ENCODE results near the gene EIF5AL1.

DNA sequence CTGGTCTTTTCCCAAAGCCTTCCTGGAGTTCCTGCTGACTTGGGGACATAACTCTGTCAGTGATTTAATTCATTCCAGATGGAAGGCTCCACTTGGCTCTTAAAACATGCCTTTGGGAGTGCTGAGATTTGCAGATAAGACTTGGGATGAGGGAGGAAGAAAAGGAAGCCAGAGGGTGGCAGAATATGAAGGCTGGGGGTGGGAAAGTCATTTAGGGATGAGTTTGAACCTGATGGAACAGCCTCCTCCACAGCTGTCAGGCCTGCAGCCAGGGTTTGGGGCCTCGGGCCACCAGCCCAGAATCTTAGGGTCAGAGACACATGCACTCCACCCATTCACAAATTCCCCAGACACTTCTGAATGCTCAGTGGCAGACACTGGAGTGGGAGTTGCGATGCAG is 28.4 kb upstream of the EIF5AL1 start:
- TF ChIP-seq JUNB (CRISPR knock-in tag; conservative IDR thresholded peaks at IDR 0.05) (no peak), PCBP1 (IDR thresholded peaks at IDR 0.05; ENCODE audit: low read depth, low read length, poor library complexity, severe bottlenecking) (no peak), NFYB (IDR thresholded peaks at IDR 0.05; ENCODE audit: extremely low read depth, insufficient read length) (no peak), KLF6 (CRISPR knock-in tag; IDR thresholded peaks at IDR 0.05; ENCODE audit: borderline replicate concordance) (no peak), SP2 (IDR thresholded peaks at IDR 0.05; ENCODE audit: extremely low read depth, low read depth, low read length, poor library complexity, severe bottlenecking) (no peak), POLR2A (conservative IDR thresholded peaks at IDR 0.05) (no peak), JUN (IDR thresholded peaks at IDR 0.05; ENCODE audit: borderline replicate concordance, low read depth, low read length) (no peak), JUN (CRISPR knock-in tag; IDR thresholded peaks at IDR 0.05; ENCODE audit: borderline replicate concordance) (no peak), RFX5 (IDR thresholded peaks at IDR 0.05; ENCODE audit: low read depth, low read length) (no peak), SRSF1 (IDR thresholded peaks at IDR 0.05; ENCODE audit: low read depth, low read length) (no peak)
- TF ChIP-seq, protein P1, sequence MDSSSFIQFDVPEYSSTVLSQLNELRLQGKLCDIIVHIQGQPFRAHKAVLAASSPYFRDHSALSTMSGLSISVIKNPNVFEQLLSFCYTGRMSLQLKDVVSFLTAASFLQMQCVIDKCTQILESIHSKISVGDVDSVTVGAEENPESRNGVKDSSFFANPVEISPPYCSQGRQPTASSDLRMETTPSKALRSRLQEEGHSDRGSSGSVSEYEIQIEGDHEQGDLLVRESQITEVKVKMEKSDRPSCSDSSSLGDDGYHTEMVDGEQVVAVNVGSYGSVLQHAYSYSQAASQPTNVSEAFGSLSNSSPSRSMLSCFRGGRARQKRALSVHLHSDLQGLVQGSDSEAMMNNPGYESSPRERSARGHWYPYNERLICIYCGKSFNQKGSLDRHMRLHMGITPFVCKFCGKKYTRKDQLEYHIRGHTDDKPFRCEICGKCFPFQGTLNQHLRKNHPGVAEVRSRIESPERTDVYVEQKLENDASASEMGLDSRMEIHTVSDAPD (CRISPR knock-in tag; IDR thresholded peaks at IDR 0.05): no peak
- TF ChIP-seq, protein P2, sequence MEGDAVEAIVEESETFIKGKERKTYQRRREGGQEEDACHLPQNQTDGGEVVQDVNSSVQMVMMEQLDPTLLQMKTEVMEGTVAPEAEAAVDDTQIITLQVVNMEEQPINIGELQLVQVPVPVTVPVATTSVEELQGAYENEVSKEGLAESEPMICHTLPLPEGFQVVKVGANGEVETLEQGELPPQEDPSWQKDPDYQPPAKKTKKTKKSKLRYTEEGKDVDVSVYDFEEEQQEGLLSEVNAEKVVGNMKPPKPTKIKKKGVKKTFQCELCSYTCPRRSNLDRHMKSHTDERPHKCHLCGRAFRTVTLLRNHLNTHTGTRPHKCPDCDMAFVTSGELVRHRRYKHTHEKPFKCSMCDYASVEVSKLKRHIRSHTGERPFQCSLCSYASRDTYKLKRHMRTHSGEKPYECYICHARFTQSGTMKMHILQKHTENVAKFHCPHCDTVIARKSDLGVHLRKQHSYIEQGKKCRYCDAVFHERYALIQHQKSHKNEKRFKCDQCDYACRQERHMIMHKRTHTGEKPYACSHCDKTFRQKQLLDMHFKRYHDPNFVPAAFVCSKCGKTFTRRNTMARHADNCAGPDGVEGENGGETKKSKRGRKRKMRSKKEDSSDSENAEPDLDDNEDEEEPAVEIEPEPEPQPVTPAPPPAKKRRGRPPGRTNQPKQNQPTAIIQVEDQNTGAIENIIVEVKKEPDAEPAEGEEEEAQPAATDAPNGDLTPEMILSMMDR (IDR thresholded peaks at IDR 0.05 in 2 of 3, conservative IDR thresholded peaks at IDR 0.05 in 1 of 3; ENCODE audit: insufficient read depth in 2 of 3, low read depth in 1 of 3, low read length in 3 of 3): no peak
- TF ChIP-seq, protein P3, sequence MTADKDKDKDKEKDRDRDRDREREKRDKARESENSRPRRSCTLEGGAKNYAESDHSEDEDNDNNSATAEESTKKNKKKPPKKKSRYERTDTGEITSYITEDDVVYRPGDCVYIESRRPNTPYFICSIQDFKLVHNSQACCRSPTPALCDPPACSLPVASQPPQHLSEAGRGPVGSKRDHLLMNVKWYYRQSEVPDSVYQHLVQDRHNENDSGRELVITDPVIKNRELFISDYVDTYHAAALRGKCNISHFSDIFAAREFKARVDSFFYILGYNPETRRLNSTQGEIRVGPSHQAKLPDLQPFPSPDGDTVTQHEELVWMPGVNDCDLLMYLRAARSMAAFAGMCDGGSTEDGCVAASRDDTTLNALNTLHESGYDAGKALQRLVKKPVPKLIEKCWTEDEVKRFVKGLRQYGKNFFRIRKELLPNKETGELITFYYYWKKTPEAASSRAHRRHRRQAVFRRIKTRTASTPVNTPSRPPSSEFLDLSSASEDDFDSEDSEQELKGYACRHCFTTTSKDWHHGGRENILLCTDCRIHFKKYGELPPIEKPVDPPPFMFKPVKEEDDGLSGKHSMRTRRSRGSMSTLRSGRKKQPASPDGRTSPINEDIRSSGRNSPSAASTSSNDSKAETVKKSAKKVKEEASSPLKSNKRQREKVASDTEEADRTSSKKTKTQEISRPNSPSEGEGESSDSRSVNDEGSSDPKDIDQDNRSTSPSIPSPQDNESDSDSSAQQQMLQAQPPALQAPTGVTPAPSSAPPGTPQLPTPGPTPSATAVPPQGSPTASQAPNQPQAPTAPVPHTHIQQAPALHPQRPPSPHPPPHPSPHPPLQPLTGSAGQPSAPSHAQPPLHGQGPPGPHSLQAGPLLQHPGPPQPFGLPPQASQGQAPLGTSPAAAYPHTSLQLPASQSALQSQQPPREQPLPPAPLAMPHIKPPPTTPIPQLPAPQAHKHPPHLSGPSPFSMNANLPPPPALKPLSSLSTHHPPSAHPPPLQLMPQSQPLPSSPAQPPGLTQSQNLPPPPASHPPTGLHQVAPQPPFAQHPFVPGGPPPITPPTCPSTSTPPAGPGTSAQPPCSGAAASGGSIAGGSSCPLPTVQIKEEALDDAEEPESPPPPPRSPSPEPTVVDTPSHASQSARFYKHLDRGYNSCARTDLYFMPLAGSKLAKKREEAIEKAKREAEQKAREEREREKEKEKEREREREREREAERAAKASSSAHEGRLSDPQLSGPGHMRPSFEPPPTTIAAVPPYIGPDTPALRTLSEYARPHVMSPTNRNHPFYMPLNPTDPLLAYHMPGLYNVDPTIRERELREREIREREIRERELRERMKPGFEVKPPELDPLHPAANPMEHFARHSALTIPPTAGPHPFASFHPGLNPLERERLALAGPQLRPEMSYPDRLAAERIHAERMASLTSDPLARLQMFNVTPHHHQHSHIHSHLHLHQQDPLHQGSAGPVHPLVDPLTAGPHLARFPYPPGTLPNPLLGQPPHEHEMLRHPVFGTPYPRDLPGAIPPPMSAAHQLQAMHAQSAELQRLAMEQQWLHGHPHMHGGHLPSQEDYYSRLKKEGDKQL (CRISPR knock-in tag; IDR thresholded peaks at IDR 0.05; ENCODE audit: borderline replicate concordance): no peak
- TF ChIP-seq, protein P4, sequence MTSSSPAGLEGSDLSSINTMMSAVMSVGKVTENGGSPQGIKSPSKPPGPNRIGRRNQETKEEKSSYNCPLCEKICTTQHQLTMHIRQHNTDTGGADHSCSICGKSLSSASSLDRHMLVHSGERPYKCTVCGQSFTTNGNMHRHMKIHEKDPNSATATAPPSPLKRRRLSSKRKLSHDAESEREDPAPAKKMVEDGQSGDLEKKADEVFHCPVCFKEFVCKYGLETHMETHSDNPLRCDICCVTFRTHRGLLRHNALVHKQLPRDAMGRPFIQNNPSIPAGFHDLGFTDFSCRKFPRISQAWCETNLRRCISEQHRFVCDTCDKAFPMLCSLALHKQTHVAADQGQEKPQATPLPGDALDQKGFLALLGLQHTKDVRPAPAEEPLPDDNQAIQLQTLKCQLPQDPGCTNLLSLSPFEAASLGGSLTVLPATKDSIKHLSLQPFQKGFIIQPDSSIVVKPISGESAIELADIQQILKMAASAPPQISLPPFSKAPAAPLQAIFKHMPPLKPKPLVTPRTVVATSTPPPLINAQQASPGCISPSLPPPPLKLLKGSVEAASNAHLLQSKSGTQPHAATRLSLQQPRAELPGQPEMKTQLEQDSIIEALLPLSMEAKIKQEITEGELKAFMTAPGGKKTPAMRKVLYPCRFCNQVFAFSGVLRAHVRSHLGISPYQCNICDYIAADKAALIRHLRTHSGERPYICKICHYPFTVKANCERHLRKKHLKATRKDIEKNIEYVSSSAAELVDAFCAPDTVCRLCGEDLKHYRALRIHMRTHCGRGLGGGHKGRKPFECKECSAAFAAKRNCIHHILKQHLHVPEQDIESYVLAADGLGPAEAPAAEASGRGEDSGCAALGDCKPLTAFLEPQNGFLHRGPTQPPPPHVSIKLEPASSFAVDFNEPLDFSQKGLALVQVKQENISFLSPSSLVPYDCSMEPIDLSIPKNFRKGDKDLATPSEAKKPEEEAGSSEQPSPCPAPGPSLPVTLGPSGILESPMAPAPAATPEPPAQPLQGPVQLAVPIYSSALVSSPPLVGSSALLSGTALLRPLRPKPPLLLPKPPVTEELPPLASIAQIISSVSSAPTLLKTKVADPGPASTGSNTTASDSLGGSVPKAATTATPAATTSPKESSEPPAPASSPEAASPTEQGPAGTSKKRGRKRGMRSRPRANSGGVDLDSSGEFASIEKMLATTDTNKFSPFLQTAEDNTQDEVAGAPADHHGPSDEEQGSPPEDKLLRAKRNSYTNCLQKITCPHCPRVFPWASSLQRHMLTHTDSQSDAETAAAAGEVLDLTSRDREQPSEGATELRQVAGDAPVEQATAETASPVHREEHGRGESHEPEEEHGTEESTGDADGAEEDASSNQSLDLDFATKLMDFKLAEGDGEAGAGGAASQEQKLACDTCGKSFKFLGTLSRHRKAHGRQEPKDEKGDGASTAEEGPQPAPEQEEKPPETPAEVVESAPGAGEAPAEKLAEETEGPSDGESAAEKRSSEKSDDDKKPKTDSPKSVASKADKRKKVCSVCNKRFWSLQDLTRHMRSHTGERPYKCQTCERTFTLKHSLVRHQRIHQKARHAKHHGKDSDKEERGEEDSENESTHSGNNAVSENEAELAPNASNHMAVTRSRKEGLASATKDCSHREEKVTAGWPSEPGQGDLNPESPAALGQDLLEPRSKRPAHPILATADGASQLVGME (CRISPR knock-in tag; IDR thresholded peaks at IDR 0.05): no peak
- TF ChIP-seq, protein P5, sequence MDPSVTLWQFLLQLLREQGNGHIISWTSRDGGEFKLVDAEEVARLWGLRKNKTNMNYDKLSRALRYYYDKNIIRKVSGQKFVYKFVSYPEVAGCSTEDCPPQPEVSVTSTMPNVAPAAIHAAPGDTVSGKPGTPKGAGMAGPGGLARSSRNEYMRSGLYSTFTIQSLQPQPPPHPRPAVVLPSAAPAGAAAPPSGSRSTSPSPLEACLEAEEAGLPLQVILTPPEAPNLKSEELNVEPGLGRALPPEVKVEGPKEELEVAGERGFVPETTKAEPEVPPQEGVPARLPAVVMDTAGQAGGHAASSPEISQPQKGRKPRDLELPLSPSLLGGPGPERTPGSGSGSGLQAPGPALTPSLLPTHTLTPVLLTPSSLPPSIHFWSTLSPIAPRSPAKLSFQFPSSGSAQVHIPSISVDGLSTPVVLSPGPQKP (CRISPR knock-in tag; IDR thresholded peaks at IDR 0.05): no peak
